NCI-H524 (cell line): Measurements from ENCODE around the gene TUBB2B.
"Not testable (repeated sequence)": the region's sequence is repeated elsewhere in the genome, so short reads cannot be mapped to it uniquely, and the experiment has no call there.

Experiments
- DNase-seq, 2 experiments: peaks; one replicate each; lab custom pipeline; 2025; lab: John Stamatoyannopoulos, UW

The TUBB2B gene

DNA sequence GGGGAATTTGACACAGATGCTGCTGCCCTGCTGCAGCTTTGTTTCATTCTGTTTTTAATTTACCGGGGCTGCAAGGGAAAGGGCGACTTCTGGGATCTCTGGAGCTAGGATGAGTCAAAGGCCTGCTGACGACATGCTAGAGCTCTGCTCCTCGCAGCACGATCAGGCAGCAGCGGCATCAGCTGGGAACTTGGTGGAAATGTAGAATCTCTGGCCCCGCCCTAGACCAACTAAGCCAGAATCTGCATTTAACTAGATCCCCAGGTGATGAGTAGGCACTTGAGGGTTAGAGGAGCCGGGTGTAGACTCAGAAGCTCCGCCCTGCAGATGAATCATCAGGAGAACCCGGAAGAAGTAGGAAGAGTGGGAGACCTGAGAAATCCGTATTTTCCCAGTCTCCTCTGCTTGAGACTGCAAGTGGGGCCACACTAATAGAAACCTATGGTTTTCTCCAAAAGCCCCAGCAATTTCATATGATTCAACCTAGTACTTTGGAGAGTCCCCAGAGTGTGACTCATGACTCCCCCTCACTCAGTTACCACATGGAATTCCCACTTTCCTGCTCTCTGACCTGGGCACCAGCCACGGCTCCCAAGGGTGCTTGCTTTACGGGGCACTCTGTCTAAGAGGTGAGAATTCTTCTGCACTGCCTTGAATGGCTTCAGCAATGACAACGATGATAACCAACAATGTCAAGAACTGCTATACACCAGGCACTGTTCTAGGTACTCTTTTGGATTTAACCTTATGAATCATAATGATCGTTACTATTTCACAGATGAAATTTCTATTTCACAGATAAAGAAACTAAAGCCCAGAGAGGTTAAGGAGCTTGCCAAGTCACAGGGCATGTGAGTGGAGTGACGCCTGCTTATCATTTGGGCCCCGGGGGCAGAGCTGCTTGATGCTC, 18.1 kb downstream of the TUBB2B start:
- DNase-seq = peak; percentile 81 to 91

- DNase-seq = no peak
Measured at GRCh38 chr6:3208775-3209113, 18.7 kb downstream of the TUBB2B start.

DNA sequence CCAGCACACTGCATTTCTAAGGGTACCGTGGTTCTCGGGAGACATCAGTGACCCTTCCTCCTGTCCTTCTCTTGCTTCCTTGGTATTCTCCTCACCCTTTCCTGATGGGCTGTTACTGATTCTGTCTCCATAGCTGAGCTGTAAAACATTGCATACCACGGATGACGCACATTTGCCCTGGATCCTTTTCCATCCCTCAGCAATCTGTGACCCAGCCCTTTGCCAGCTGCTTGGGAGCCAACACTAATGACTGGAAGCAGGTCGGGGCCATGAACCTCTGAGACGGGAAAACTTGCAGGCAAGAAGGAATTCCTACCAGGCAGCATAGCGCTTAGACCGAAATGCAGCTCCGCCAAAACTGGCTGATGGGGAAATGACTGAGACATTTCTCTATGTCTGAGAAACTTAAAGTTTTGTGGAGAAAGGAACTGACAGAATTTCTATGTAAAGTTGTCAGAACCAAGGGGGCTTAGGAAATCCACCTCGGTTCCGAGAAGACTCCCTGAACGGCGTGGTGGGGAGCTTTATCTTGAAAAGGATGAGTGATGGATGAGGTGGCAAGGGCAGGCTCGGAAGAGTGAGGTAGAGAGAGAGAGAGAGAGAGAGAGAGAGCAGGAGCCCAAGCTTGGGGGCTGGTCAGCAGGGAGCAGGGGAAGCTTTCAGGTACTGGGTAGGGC, 19.2 kb downstream of the TUBB2B start:
- DNase-seq = no peak

- no peak for DNase-seq
Measured at GRCh38 chr6:3206339-3207015, 21.0 kb downstream of the TUBB2B start.

DNA sequence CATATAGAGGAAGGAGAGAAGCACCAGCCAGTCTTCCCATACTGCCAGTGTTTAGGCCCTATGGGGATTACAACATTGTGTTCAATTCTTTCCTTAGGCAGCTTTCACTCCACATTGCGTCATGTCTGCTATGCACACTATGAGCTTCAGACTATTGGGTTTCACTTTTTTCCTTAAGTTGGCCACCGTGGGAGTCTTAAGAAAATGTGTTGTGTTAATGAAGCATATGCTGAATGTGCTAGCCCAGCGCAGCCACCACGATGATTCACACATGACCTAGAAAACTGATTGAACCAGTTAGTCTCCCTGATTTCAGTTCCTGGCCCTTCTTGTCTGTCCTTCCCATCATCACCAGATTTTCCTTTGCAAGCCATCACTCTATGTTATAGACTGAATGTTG, 21.5 kb downstream of the TUBB2B start:
- DNase-seq = no peak

DNA sequence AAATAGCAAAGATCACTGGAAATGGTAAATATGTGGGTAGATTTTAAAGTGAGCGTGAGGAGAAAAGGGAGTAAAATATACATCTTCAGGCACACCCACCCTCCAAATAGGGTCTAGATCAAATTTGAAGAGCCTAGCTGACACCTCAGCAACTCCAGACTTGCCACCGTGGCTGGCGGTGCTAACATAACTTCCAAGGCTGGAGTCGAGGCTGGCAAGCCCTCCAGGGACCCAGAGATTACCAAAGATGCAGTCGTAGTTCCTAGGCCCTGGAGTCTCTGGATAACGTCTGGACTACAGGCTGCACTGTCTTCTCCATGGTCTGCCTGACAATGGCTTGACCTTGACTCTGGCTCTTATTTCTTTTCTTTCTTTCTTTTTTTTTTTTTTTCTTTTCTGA, 22.5 kb downstream of the TUBB2B start:
- no peak for DNase-seq

DNA sequence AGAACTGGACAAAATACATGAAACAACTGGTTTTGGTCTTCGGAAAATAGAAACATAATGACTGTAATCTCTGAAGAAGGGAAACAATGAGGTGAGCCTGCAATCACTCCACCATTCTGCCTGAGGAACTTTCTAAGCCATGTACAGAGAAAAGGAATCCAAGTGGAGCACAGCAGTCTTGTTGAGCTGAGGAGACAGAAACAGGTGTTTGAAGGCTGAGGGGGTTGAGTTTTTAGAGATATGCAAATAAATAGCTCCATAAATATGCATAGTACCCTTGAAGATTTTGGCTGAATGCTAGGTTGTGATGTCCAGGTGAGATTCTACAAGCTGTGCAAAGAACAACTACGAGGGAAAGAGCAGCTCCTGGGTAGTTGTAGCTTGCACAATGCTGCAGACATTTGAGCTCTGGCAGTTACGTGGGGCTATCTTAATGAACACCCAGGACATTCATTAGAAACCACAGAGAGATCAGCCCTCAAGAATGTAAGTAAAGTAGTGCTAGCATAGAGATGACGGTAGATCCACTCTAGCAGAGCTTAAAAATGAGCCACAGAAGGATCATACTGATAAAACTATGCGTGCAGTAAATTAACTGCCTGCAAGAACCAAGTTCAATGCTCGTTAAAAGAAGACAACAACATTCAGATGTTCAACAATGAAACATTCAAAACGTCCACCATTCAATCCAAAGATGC, 24.3 kb downstream of the TUBB2B start:
- DNase-seq = no peak

GRCh38 chr6:3201388-3201787, 26.1 kb downstream of the TUBB2B start:
- no peak for DNase-seq

- DNase-seq = no peak
Measured at GRCh38 chr6:3200682-3201081, 26.8 kb downstream of the TUBB2B start.

DNA sequence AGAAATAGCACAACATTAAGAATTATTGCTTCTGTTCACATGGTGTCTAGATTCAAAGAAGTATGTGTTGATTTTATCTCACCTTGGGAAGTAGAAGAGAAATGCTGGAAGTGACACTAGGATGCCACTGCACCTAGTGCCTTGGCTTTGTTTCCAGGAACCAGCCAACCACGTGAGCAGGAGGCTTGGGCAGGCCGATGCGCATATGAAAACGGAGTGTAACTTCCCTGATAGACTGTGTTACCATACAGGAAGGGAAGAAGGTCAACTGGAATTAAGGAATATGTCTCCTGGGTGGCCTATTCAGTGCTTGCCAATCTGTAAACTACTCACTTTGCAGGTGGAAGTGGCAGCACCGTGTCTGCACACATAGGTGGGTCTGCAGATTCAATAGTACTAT, 28.1 kb downstream of the TUBB2B start:
- DNase-seq = no peak

GRCh38 chr6:3197734-3198133, 29.7 kb downstream of the TUBB2B start:
- DNase-seq = not testable (repeated sequence)

DNA sequence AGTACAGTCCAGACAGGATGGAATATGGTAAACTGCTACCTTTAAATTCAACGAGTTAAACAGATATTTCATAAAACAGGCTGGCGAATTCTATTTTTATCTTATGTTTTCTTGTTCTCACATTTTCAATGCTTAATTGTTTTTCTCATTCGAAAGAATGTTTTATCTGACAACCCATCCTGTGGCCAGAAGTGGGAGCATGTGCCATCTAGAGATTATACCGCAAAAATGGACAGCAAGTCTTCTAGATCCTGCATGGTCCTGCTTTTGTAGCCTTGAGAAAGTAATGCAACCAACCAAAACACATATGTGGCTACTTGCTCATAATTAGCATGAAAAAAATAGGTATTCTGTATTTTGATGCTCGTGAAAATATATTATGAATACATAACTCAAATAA, 30.7 kb downstream of the TUBB2B start:
- no peak for DNase-seq

DNA sequence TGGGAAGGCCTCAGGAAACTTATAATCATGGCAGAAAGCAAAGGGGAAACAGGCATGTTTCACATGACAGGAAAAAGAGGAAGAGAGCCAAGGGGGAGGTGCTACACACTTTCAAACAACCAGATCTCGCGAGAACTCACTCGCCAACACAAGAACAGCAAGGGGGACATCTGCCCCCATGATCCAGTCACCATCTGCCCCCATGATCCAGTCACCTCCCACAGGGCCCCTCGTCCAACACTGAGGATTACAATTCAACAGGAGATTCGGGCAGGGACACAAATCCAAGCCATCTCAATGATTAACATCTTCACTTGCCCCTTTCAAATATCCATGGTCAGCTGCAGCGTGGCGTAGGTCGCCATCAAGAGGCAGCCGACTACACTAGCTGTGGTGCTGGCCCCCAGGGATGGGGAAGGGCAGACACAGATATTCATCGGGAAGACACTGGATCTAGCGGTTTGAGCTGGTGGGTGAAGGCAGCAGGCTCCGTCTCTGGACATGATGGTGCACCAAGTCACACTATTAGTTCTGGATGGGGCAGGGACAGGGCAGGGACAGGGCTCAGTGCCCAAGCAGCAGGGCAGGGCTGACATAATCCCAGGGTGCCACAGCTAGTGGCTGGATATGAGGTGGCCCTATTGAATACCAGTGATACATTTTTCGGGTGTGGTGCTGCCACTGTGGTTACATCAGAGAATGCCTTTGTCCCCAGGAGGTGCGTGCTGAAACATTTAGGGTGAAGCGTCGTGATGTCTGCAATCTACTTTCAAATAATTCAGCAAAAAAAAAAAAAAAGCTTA, 31.6 kb downstream of the TUBB2B start:
- DNase-seq = peak; percentile 93 to 95

- DNase-seq = no peak
Measured at GRCh38 chr6:3195420-3195694, 32.1 kb downstream of the TUBB2B start.

DNA sequence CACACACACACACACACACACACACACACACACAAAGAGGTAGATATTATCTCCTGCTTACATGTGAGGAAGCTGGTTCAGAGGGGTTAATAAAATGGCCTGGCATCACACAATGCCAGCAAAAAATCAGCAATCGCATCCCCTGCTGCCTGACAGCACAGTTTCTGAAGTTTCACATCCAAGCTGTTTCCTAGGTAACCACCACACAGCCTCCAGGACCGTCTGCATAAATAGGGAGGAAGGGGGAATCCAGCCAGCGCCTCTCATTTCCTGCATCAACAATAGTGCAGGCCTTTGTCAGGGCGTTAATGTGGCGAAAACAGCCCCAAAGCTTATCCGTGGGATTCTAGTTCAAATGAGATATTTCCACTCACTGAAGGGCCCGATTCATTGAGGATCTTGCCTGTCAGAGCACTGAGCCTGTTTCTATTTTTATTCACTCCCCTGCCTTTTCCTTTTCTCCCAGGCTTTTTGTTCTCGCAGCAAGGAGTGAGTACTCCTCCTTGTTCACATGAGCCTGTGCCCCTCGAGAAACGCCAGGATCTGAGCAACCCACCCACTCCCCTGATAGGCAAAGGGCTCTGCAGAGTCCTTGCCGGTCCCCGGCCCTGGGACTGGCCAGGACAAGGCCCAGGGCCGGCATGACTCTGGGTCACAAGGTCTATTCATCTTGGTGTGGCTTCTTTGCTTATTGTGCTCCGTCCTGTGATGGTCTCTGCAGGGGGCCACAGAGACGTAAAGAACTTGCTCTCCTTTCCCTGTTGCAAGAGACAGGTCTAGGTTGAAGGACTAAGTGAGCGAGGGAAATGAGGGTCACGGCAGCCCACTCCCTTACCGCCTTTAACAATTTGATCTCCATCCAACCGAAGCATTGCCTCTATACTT, 32.7 kb downstream of the TUBB2B start:
- DNase-seq = peak; percentile 4 to 38

- DNase-seq = no peak
Measured at GRCh38 chr6:3193102-3193849, 34.2 kb downstream of the TUBB2B start.

DNA sequence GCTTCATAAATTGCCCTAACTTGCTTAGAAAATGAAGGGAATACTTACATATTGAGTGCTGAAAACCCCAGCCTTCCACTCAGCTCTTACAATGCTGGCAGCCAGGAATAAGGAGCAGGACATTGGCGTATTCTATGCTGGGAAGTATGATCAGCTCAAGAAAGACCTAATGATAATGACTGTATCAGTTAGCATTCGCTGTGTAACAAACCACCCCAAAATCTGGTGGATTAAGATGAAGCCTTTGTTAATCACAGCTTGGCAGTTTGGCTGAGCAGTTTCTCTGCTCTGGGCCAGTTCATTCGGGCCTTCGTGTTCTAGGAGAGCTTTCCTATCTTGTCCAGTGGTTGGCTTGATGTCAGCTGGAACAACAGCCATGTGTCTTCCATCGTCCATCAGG, 36.7 kb downstream of the TUBB2B start:
- DNase-seq = no peak

- DNase-seq = no peak
Measured at GRCh38 chr6:3190056-3190455, 37.4 kb downstream of the TUBB2B start.

- not testable (repeated sequence) for DNase-seq
Measured at GRCh38 chr6:3189192-3189591, 38.3 kb downstream of the TUBB2B start.

GRCh38 chr6:3188262-3188661, 39.2 kb downstream of the TUBB2B start:
- DNase-seq = no peak
